ENCODE data around the gene NT5C3B.

NT5C3B gene

GRCh38 chr17:41794540-41794975 lies 41.5 kb downstream of the NT5C3B start:
- H3K4me3 ChIP-seq (replicated peaks; ENCODE audit: insufficient read depth, low read length) = no peak overlapping the region
- no peak overlapping the region for H3K27ac ChIP-seq (replicated peaks)
- H3K27me3 ChIP-seq (ENCODE audit: insufficient read depth, poor library complexity, severe bottlenecking) = no peaks in the 10 kb centered on the region
- DNase-seq (ENCODE audit: low read depth in 1 of 2, low spot score in 1 of 2) = no peak
- TF ChIP-seq POLR2AphosphoS5 (IDR thresholded peaks at IDR 0.05; ENCODE audit: low read depth) (no peak), GABPA (IDR thresholded peaks at IDR 0.05; ENCODE audit: low read depth) (no peak), SPI1 (IDR thresholded peaks at IDR 0.05; ENCODE audit: borderline replicate concordance, low read depth) (no peak), CTCF (IDR thresholded peaks at IDR 0.05; ENCODE audit: insufficient read depth, low read length) (no peak), REST (IDR thresholded peaks at IDR 0.05; ENCODE audit: insufficient replicate concordance, low read depth) (no peak)

- H3K4me3 ChIP-seq (replicated peaks; ENCODE audit: insufficient read depth, low read length) = no peak overlapping the region
- TF ChIP-seq CTCF (IDR thresholded peaks at IDR 0.05; ENCODE audit: insufficient read depth, low read length) = no peak
- TF ChIP-seq SPI1 (IDR thresholded peaks at IDR 0.05; ENCODE audit: borderline replicate concordance, low read depth) = no peak
- no peak for TF ChIP-seq GABPA (IDR thresholded peaks at IDR 0.05; ENCODE audit: low read depth)
- no peak for TF ChIP-seq REST (IDR thresholded peaks at IDR 0.05; ENCODE audit: insufficient replicate concordance, low read depth)
- no peak for TF ChIP-seq POLR2AphosphoS5 (IDR thresholded peaks at IDR 0.05; ENCODE audit: low read depth)
- H3K27ac ChIP-seq (replicated peaks) = no peak overlapping the region
- H3K27me3 ChIP-seq (ENCODE audit: insufficient read depth, poor library complexity, severe bottlenecking) = no peaks in the 10 kb centered on the region
- no peak for DNase-seq (ENCODE audit: low read depth in 1 of 2, low spot score in 1 of 2)
Observed at GRCh38 chr17:41793784-41794539, 42.1 kb downstream of the NT5C3B start.

GRCh38 chr17:41792845-41793783 lies 42.9 kb downstream of the NT5C3B start:
- DNase-seq (ENCODE audit: low read depth in 1 of 2, low spot score in 1 of 2) = no peak
- H3K4me3 ChIP-seq (replicated peaks; ENCODE audit: insufficient read depth, low read length) = no peak overlapping the region
- TF ChIP-seq REST (IDR thresholded peaks at IDR 0.05; ENCODE audit: insufficient replicate concordance, low read depth) (no peak), SPI1 (IDR thresholded peaks at IDR 0.05; ENCODE audit: borderline replicate concordance, low read depth) (no peak), CTCF (IDR thresholded peaks at IDR 0.05; ENCODE audit: insufficient read depth, low read length) (no peak), POLR2AphosphoS5 (IDR thresholded peaks at IDR 0.05; ENCODE audit: low read depth) (no peak), GABPA (IDR thresholded peaks at IDR 0.05; ENCODE audit: low read depth) (no peak)
- H3K27ac ChIP-seq (replicated peaks) = no peak overlapping the region
- no peaks in the 10 kb centered on the region for H3K27me3 ChIP-seq (ENCODE audit: insufficient read depth, poor library complexity, severe bottlenecking)

Data from HL-60 (cell line).